HG03025 (cell line): ENCODE data around the gene ZFAND3.

Experiments
- ATAC-seq: cut with Tn5 transposase; IDR thresholded peaks from one replicate; pipeline ENCODE4 v1.9.1; 2021; ENCODE audit warnings: mild to moderate bottlenecking, moderate library complexity; ENCODE audit not compliant: unreplicated experiment, low FRiP score

ZFAND3 gene

DNA sequence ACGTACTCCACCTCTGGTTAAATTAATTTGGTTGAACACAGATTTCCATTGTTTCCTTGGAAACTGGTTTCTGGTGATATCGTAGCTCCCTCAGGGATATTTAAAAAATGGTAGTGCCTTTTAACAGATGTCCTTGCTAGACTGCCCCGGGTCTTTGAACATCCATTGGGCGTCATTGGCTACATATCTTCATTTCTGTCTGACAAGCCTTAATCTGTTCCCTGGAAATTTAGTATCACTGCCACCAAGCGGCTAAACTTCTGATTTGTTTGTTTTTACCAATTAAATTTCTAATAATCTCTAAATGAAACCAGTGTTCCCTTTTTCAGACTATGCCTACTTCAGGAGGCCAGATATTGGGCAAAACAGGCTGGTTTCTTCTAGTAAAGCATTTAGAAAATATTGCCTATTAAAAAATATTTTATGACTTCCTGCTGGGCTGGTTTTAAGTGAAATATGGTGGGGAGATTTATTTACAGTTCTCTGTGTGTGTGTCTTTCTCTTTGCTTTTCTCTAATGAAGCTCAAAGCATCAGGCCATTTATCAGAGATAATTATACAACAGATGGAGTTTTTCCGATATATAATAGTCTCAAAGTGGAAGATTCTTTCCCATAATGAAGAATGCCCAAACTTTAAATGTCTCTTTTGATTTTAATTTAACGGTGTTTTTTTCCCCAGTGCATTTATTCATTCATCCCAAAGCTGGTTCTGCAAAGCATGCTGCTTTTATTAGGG lies 249.5 kb downstream of the ZFAND3 start:
- ATAC-seq, result no peak

DNA sequence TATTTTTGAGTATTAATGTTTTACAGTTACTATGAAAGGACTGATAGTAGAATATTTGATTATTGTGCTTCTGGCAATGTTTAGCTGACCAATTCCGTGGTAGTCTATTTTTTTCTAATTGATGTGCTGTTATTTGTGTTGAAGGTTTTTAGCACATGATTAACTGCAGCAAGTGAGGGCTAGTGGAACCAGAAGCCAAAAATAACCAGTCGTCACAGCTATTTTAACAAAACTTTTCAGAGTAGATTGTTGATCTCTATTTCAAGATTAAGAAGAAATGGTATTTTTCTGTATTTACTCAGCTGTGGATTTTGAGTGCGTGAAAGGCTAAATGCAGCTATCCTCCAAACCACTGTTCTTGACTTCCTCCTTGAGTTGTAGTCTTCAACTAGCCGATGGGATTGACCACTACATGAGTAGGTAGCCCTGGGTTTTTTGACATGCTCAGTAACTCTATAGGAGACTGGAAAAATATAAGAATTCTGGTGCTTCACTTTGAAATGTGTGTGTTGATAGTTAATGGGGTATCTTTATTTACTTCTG lies 258.0 kb downstream of the ZFAND3 start:
- ATAC-seq, result no peak

DNA sequence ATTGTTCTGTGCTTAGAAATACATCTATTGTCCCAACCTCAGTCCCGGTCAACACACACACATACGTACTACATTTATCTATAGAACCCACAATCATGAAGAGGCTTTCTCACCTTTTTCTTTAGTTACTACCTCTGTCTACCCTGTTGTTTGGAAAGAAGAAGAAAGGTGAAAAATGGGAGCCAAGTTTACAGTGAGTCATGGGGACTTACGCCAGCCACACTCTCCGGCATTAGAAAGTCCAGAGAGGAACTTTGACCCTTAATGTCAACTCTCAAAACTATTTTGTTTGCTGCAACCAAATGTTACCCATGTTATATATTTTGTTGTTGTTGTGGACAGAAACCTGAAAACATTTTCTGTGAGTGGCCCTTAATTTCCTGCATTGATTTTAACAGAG lies 259.1 kb downstream of the ZFAND3 start:
- no peak for ATAC-seq

DNA sequence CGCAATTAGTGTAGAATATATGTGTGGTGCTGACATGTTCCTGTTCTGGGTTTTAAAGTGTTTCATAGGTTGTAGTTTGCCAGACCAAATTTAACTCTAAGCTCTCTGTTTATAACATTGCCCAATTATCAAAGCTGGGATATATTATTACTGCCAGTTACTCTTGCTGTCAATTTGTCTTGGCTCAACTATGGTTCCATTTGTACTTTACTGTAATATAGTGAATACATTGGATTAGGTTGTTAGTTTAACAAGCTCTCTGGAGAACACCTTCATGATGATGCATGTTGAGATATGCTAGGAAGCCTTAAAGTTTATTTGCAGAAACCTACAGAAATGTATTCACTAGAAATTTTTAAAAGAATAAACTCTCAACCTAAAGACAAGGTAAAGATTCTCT lies 259.6 kb downstream of the ZFAND3 start:
- ATAC-seq, result no peak

DNA sequence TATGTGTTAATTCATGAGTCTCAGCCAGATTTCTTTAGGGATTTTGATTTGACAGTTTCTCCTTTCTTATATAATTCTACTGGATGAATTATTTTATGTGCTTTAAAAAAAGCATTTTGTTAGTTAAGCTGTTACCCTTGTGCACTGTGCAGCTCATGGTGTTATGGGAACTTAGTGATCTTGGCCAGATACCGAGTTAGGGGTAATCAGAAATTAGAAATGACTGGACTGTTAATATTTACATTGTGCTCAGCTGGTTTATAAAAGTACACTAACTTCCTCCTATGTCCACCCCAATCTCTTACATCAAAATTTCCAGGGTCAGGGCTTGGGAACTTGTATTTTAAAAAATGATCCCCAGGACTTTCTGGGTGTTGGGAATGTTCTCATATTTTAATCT lies 260.0 kb downstream of the ZFAND3 start:
- ATAC-seq, result no peak

DNA sequence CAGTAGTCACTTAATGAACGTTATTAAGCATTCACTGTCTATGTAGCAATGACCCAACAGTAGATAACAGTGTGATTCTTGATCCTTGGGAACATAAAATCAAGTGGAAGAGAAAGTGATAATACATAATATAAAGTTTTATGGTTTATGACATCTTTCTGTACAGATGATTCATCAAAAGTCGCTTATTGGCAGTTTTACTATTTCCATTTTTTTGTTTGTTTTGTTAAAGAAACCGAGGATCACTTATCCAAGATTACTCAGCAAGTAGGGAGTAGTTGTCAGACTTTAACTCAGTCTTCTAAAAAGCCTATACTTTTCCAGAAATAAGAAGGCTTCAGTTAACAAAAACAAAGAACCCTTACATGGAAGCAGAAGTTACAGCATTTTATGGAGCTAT lies 260.8 kb downstream of the ZFAND3 start:
- no peak for ATAC-seq

DNA sequence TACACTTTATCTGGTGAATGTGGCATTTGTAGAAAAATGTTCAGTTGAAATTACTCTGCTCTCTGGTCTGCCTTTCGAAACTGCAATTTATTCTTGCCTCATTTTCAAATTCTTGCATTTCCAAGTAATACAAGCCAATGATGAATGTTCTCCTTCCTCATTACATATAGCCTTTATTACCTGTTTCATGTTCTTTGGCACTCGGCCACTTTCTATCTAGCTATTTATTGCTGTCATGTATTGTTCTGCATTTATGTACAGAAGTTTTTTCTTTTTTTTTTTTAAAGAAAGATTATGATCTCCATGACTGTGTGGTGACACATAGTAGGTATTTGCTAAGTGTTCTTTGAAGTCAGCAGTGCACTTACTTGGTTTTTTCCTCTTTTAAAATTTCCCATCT lies 261.4 kb downstream of the ZFAND3 start:
- no peak for ATAC-seq

DNA sequence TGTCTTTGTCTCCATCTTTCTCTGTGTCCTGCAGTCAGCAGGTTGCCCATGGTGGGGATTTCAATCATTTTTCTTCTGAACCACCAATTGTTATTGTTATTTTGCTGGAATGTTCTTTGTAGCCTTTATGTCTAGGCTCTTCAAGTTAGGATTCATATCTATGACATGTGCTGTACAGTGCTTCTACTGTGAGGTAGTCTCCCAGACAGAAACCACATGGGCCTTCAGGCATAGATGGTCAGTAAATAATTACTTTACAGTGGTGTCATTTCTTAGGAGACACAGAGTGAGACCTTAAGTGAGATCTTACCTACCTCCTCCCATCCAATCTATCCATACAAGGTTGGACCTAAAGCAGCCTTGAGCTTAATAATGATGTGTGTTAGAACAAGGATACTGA lies 265.5 kb downstream of the ZFAND3 start:
- no peak for ATAC-seq

DNA sequence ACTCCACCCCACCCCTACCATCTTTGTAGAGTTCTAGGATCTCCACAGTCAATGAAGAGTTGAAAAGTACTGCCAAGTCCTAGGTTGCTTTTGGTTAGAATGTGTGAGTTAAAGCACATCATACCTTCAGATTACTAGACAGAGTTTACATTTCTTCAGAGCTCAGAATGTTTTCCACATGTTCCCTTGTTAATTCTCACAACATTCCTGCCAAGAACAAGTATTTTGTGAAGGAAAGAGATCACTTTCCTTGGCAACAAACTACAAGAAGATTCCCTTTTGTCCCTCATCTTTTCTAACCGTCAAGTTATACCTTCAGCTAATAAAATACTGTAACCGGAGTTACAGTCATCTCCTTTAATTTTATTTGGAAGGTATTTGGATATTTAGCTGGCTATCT lies 266.8 kb downstream of the ZFAND3 start:
- no peak for ATAC-seq

DNA sequence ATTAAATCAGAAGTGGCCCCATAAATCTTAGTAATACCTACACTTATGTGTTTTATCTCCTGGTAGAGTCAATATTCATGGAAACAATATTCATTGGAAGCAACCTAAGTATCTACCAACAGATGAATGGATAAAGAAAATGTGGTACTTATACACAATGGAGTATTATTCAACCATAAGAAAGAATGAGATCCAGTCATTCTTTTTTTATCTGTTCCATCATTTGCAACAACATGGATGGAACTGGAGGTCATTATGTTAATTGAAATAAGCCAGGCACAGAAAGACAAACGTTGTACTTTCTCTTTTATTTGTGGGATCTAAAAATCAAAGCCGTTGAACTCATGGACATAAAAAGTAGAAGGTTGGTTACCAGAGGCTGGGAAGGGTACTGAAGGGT lies 268.5 kb downstream of the ZFAND3 start:
- no peak for ATAC-seq

DNA sequence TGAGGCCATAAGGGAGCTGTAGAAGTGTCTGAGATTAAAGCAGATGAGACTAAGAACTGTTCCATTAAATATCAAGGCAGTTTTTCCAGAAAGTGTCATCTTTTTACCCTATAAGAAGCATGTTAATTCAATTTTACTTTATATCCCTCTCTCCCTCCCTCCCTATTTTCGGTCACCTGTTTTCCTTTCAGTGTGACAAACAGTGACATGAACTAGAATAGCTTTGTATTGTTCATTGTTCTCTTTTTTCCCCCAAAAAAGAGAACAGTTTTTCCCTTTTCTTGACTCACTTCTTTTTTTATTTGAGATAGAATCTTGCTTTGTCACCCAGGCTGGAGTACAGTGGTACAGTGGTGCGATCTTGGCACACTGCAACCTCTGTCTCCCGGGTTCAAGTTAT lies 269.3 kb downstream of the ZFAND3 start:
- ATAC-seq, result no peak

DNA sequence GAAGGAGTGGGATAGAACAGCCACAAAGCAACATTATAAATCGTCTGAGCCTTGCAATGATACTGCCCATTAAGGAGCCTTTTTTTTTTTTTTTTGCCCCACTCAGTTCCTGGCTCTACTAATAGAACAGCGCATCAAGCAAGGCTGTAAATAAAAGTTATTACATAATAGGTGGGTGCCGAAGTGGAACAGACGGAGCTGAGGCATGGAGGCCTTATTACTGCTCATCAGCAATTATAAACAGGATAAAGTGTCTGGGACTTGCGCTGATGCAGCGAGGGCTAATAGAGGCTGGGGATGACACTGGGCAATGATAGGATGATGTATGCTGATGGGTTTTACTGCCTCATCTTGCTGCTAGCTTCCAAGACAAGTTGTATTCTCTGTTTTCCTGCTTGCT lies 272.1 kb downstream of the ZFAND3 start:
- no peak for ATAC-seq

DNA sequence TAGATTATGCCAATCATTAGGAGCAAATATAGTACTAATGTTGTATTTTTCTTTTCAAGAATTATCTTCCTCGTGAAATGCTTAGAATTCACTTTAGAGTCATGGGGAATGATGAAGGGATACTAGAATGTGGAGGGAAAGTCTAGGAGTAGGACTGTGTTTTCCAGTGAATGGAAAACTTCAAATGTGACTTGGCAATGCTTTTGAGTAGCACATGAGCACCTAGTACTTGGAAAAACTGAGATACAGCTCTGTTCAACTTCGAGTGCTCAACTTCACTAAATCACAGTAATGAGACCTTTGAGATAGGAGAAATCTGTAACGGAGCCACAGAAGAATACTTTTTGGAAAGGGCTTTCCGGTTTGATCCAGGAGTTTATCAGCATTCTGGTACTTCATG lies 272.9 kb downstream of the ZFAND3 start:
- no peak for ATAC-seq

DNA sequence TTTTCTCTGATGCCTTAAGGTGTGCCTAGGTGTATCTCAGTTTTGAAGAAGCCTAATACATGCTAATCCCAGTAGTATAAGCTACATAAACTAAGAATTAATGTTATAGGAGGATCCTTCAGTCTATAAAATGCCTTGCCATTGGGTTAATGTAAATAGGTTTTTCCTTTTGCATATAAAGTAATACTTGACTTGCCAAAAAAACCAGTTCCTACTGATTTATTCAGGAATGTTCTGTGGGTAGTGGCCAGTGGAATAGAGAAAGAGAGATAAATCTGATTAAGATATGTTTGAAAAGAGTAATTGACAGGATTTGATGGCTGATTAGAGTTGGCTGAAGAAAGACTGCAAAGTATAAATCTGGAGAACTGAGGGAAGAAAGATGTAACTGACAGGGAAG lies 273.4 kb downstream of the ZFAND3 start:
- ATAC-seq, result no peak

DNA sequence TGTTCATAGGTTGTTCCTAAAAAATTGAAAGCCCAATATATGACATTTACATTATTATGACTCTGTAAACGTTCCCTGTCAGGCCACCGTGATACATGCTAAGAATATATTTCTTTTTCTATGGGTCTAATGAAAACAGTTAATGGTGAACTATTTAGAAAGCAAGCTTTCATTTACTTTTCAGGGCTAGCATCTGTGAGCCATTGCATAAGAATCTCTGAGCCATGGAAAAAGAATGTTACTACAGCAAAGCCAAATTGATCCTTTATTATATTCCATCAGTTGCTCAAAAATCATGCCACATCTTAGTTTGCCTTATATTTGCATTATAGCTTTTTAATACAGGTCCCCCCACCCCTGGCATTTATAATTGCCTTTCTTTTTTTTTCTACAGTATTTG lies 275.5 kb downstream of the ZFAND3 start:
- no peak for ATAC-seq

DNA sequence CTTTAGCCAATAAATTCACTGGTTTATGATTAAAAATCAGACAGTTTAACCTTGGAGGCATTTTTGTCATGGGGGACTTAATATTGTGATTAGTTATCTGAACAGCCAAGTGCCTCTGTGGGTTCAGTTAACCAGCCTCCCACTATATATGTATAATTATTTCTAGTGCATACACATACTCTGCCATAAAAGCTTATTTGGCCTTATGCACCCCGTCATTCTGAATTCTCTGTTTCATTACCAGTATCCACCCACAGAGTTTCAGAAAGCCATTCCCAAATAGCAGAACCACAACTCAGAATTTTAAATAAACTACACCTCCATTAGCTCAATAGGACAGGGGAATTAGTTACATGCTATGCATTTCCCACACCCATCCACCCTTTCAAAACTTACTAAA lies 279.7 kb downstream of the ZFAND3 start:
- no peak for ATAC-seq

DNA sequence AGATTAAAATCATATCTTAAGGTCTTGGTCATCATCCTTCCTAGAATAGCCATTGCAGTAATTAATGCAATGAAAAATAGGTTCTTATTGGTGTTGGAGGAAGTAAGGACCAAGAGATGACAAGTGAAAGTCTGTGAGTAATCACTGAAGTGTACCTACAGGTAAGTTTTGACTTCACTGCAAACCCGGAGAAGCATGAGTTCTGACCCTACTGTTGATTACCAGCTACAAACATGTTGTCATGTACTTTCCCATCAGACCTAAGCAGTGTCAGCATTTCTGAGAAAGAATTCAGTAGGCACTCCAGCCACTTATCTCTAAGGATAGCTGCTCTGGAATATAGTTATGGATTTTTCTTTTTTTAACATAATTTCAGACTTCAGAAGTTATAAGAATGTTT lies 280.9 kb downstream of the ZFAND3 start:
- ATAC-seq, result no peak

DNA sequence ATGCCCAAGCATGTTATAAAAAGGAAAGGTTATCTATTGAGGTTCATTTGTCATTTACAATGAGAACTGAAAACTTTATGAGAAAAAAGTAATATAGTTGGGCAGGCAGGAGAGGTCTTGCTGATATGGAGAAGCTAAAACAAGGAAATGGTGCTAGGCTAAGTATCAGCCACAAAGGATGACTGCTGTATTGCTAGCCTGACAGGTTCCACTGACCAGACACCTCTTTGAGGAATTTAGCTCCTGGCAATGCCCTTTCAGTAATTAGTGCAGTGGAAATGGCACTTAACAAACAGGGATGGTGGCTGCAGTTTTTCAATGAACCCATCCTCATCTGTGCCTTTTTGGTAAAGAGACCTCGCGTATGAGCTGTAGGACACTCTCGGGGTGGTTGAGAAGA lies 284.4 kb downstream of the ZFAND3 start:
- ATAC-seq, result no peak

DNA sequence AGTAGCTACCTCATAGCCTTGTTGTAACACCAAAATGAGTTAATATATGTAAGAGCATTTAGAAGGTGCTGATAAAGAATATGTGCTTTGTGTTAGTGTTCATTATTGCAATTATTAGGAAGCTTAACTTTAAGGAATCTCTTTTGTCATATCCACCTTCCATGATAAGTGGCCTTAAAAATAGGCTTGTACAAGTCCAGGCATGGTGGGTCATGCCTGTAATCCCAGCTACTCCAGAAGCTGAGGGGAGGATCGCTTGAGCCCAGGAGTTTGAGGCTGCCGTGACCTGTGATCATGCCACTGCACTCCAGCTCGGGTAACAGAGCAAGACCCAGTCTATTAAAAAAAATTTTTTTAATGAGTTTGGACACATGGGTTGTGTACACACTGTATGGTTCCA lies 285.5 kb downstream of the ZFAND3 start:
- ATAC-seq, result no peak

DNA sequence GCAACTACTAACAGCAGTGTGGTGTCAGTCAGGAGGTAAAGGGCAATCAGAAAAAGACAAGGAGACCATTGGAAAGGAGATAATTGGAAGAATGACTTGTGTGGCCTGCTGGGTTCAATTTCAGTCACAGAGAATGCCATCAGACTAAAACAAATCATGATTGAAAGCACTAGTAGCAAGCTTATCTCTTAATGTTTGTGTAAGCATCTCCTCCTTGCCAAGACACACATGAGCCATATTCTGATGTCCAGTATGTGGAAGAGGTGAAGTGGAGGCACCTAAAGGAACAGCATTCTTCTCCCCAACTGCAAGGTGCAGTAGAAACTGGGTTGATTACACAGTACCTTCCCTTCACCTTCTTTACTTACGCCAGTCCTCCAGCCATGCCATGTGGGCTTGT lies 287.5 kb downstream of the ZFAND3 start:
- ATAC-seq, result no peak

DNA sequence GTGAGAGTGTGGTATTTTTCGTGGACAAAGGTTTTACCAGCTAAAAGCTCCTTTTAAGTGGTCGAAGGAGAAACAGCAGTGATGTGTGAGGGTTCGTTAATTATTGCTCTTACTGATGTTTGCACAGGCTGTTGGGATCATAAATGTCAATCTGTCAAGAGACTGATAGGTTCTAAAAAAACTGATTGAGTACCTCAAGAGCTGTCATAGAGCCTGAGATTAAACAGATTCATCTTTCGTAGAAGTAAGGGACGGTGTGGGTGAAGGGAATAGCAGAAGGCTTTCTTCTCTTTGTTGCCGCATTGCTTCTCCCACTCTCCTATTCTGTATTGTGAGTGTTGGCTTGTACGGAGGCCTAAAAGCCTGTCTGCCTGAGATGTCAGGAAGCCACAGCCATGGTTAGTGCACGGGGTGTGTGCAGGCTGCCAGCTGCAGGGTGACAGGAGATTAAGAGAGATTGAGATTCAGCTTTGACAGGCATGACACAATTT lies 291.0 kb downstream of the ZFAND3 start:
- no peak for ATAC-seq

DNA sequence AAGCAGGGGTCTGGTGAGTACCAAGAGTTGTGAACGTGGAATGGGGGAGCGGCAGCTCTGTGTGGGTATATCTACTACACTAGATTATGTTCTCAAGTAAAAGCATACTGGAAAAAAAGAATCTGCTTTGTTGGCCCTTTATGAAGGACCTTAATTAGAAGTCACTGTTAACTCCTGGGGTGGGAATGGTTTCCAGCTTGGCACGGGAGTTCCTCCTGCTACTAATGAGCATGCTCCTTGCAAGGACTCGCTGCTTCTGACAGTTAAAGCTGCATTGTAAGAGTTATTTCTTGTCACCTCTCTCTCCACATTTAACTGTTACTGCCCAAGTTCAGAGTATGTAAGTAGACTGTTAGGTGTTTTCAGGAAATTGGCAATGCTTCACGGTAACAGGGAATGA lies 292.7 kb downstream of the ZFAND3 start:
- no peak for ATAC-seq
